Stimulated activated CD8-positive, alpha-beta memory T cell treated with anti-CD3 and anti-CD28 coated beads, Interleukin-15, amount 100 ng/mL, for 48 hours (primary cell): Measurements from ENCODE around the gene RADX.
"Not testable (repeated sequence)": the region's sequence is repeated elsewhere in the genome, so short reads cannot be mapped to it uniquely, and the experiment has no call there.

Experiments used
- DNase-seq, 2 donors: peaks; one replicate each; pipeline ENCODE4 v3.0.0-alpha.2; 2020; ENCODE audit warnings: low read depth in 2 of 2

Gene RADX, protein sequence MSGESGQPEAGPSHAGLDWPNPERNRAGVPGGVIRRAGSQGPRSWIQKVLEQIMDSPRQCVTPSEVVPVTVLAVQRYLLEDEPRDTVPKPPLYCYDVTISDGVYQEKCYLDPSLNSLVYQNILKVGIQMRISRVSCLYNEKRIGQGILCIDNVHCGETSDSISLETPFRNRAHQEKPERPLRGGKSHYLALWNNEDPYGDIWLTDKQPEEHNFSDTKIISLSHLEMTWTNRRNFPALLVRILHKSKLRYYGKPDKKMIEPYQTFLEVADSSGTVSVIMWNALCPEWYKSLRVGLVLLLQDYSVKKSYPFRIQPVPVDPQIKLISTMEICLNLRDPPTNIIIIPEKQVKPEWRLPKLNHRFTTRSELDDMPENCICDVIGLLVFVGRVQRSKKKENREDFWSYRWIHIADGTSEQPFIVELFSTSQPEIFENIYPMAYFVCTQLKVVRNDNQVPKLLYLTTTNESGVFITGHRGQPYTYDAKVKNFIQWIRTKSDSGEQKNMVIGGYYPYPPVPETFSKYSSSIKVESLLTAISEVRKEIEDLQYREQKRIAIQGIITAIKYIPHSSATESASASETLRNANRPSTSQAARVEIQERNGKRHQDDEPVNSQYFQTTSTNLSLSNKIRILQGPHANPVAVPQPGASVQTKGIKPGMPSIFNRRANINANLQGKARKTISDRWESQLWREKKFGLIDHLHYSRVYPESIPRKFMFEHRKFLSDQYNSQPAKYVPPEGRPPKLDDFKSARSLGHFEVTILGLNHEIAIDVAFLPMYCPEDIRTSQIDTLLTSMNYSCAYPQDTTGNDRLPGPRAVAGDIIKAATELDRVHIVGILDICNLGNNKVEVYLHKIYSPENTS

DNA sequence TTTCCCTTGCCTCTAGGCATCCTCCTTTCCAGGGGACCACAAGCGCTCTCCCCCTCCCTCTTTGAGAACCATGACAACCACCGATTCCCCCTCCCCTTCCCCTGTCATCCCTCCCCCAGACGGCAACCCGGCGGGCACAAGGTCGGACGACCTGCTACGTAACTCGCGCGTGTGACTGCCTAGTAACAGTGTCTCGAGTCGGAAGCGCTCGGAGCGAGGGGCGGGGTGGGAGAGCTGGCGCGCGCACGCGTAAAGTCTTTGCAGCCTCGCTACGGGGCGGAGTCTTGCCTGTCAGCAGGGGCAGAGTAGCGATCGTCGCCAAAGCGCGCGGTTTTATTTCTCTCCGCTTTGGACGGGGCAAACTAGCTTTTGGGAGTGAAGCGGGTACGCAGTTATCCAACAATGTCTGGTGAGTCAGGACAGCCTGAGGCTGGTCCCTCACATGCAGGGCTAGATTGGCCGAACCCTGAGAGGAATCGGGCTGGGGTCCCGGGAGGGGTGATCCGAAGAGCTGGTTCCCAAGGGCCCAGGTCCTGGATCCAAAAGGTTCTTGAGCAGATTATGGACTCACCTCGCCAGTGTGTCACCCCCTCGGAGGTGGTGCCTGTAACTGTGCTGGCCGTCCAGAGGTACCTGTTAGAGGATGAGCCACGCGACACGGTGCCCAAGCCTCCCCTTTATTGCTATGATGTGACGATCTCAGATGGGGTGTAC, at the start of gene RADX:
Gene RADX (plus strand): TSS at position 300 of the 714 bp plus-strand sequence. CDS start 103 bp downstream, at position 403.
- DNase-seq, result peak; percentile 70 to 79

DNA sequence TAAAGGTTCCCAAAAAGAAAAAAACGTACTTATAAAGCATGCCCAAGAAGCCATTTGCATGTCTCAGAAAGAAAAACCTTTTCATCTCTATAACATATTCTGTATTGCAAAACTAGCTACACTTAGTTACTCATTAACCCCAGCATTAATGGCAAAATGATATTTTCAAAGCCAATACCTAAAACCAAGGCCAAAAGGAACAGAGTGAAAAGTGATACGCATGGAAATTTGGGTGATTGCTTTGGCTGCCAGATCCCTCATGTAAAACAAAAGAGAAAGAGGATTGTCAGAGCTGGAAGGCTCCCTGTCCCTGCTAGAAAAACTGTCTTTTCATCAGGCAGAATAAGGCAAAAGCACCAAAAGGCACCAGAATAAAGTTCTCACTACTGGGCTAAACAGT, 46.8 kb upstream of the RADX start:
- DNase-seq, result no peak

DNA sequence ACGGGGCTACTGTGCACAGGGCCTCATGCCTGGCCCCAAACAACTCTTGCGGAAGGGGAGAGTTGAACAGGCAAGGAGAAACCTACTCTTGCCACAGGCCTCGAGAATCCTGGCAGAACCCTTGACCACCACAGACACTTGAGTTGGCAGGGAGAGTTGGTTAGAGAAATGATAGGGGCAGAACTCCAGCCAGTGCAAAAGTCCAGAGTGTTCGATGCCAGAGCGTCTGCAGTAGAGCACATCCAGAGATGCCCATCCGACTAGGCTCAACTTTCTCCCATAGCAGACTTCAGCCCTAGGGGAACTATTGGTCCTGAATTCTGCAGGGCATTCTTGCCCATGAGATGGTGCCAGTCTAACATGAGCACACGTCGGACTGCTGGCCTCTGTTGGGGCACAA, 45.4 kb upstream of the RADX start:
- no peak for DNase-seq

DNA sequence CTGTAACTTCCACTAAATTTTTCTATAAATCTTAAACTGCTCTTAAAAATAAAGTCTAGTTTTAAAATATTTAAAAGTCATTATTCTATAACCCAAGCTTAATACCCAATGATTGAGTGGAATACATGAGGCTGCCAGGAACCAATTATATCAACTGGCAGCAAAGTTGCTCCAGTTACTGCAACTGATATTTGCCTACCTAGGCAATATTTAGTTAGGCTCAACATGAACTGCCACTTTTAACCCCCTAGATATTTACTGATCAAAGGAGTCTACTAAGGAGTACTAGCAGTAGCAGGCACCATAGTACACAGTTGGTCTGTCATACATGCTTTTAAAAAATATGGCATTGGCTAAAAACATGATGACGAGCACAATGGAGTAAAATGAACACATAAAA, 29.9 kb upstream of the RADX start:
- DNase-seq, result no peak

DNA sequence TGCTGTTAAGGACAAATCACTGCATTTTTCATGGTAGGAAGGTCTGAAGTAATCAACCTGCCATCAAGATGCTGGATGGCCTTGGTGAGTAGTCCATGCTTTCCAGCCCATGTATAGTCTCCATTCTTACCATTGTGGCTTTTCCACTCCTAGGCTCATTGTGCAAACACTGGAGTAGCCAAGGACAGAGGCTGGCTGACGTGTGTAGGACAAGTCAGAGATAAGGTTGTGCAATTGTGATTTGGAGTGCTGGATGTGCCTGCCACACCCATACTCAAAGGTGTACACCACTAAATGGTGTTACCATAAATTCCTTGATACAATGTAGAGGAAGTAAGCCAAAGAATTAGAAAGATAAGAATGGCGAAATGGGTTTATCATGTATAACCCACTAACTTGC, 26.3 kb upstream of the RADX start:
- no peak for DNase-seq

DNA sequence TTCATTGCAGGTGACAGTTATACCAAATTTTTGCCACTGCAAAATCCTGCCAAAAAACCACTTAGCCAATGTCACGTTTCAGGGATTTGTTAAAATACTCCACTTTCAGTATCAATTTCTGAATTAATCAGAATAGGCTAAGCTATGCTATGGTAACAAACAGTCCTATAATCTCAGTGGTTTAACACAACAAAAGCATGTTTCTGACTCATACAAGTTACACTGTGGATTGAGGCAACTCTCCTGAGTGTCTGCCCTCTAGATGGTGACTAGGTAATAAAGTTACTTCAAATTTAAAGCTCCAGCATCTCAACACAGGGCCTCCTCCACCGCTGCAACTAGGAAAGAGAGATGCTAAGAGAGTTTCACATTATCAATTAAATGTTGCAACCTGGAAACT, 23.0 kb upstream of the RADX start:
- no peak for DNase-seq

DNA sequence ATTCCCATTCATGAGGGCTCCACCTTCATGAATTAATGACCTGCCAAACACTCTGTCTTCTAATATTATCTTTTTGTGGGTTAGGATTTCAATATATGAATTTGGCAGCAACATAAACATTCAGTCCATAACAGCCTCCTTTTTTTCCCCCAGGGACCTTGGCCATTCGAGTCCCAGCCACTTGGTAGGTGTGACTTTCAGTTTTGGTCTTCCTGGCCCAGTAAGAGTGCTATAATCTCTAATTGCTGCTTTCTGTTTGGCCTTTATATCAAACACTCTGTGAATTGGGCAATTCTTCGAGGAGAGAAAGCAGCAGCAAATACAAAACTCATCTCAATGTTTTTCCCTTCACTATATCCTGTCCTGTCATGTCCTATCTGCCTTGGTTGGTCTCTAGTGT, 12.4 kb upstream of the RADX start:
- DNase-seq, result no peak

DNA sequence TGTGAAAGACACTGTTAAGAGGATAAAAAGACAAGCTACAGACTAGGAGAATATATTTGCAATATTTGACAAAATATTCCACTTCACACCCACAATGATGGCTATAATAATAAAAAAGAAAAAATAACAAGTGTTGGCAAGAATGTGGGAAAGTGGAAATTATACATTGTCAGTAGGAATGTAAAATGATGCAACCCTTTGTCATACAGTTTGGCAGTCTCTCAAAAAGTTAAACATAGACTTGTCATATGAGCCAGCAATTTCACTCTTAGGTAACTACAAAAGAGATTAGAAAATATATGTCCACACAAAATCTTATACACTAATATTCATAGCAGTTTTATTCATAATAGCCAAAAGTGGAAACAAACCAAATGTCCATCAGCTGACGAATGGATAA, 5.2 kb upstream of the RADX start:
- DNase-seq, result no peak

DNA sequence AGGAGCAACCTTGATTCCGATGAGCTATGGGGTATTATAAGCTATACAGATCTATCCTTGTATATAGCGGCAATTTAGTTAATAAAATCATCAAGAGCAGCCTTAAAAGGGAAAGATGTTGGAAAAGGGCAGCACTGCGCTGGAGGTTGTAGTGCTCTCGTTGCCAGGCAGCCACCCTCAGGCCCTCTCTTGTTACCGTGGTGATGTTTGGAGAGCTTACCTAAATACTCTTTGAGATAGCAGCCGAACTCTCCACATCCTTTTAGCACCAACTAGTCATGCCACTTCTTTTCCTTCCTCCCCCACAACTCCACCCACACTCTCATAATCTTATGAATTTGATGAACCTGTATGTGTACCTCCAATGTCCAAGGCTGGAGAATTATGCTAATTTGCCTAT, 3.8 kb upstream of the RADX start:
- DNase-seq, result no peak

DNA sequence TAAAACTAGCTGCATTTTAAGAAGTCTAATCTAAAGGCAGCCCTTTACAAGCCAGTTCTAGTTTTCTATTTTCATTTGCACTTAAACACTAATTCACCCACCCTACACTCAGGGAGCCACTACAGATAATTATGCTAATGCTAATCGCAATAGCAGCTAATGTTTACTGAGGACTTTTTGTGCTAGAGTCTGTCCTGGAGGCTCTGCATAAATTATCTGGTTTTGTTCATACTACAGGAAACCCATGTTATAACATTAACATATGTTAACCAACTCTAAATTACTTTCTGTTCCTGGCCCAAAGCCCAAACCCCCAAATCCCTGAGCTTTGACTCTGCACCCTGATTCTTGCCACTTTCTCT, 480 bp upstream of the RADX start:
- no peak for DNase-seq

DNA sequence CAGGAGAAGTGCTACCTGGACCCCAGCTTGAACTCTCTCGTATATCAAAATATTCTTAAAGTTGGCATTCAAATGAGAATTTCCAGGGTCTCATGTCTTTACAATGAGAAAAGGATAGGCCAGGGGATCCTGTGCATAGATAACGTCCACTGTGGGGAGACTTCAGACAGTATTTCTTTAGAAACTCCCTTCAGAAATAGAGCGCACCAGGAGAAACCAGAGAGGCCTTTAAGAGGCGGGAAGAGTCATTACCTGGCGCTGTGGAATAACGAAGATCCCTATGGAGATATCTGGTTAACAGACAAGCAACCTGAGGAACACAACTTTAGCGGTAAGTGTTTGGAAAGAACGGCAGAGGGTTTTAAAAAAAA, 600 bp downstream of the RADX start:
- DNase-seq, result no peak

DNA sequence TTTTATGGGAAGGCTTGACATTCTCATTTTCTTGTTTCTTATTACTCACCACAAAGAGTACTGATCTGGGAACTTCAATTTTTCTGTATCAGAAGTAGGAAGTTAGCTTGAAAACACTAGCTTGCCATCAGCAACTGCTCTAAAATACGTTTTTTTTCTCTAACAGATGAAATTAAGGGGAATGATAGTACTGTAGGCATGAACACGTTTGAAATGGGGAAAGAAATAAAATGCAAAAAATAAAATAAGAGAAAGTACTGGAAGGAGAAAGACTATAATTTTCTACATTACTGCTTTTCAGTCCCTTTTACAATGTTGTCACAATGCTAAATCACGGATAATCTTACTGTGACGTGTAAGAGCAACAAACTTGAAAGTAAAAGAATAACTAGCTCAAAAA, 1.5 kb downstream of the RADX start:
- DNase-seq, result no peak

DNA sequence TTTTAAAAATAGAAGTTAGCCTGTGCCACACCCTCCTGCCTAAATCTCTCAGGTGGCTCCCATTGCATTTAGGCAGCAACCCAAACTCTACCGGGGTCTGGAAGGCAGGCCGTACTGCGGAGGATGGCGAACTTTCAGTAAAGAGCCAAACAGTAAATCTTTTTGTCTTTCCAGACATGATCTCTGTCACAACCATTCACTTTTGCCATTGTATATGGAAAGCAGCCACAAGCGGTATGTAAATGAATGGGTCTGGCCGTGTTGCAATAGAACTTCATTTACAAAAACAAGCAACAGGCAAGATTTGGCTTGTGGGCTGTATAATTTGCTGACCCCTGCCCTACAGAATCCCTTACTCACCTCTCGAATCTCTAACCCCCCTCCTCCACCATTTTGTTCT, 3.3 kb downstream of the RADX start:
- no peak for DNase-seq

DNA sequence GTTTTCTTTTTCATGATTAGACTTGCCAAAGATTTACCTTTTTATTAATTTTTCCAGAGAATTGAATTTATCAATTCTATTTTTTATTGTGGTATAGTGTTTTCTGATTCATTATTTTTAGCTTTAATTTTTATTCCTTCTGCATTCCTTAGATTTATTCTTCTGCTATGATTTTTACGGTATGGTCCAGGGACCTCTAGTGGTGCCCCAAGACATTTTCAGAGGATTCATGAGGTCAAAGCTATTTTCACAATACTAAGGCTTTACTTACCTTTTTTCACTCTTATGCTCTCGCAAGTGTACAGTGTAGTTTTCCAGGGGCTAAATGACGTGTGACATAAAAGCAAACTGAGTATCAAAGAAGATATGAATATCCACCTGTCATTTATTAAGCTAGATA, 8.0 kb downstream of the RADX start:
- DNase-seq, result no peak

DNA sequence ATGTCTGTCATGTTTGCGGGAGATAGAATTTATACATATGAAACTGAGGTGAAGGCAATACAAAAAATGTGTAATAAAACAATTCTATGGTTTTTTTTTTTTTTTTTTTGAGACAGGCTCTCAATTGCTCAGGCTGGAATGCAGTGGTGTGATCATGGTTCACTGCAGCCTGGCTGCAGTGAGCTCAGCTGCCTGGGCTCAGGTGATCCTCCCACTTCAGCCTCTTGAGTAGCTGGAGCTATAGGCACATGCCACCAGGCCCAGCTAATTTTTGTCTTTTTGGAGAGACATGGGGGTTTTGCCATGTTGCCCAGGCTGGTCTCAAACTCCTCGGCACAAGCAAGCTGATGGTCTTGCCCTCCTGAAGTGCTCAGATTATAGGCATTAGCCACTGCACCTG, 10.1 kb downstream of the RADX start:
- no peak for DNase-seq

DNA sequence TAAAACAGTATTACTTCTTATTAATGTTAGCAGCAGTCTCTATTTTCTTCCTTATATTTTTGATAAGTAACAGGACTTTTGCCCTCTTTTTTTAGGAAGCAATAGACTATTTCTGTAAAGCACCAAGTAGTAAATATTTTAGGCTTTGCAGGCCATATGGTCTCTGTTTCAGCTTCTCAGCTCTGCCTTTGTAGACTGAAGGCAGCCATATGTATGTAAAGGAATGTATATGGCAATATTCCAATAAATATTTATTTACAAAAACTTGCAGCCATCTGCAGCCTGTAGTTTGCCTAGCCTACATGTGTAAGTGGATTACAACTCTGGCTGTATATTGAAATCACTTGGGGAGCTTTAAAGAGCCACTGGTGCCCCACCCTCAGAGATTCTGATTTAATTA, 15.0 kb downstream of the RADX start:
- no peak for DNase-seq

DNA sequence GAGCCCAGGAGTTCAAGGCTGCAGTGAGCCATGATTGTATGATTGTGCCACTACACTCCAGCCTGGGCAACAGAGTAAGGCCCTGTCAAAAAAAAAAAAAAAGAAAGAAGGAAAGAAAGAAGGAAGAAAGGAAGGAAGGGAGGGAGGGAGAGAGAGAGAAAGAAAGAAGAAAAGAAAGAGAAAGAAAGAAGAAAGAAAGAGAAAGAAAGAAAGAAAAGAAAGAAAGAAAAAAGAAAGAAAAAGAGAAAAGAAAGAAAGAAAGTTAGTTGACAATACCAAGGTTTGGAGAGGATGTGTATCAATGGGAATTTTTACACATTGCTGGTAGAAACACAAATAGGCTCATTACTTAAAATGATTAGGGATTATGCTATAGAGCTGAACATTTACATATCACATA, 19.8 kb downstream of the RADX start:
- no peak for DNase-seq

DNA sequence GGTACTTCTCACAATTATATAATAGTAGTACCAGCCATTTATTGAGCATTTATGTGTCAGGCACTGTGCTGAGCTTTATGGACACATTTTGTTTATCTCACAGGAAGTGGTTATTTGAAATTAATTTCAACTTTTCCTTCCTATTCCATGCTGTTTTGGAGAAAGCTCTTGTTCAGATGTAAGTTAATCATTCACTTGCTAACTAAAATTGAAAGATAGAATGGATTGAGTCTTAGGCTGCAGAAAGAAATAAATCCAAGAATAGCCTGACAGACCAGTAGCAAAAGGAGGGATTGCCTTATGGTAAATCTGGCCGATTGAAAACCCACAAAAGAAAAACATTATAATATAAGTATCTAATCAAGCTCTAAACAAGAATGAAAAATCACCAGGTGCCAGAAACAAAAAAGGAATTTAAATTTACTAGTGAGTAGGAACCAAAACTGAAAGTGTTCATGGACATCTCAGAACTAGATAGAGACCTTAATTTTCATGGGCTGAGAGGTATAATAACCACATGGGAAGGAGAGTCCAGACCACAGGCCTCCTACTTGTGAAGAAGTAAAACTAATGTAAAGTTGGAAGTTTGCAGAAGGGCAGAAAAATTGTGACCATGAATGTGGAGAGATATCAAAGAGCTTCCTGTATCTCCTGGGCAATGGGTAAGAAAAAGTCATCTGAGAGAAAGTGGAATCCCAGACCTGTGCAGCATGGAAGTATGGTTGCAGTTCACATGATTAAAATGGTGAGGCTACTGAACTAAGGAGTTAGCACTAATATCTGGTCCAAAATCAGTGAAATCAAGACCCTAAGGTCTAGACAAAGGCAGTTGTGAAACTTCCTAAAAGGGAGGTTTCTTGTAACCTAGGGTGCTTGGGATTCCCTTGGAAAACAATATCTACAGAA, 38.0 kb downstream of the RADX start:
- DNase-seq, result no peak

DNA sequence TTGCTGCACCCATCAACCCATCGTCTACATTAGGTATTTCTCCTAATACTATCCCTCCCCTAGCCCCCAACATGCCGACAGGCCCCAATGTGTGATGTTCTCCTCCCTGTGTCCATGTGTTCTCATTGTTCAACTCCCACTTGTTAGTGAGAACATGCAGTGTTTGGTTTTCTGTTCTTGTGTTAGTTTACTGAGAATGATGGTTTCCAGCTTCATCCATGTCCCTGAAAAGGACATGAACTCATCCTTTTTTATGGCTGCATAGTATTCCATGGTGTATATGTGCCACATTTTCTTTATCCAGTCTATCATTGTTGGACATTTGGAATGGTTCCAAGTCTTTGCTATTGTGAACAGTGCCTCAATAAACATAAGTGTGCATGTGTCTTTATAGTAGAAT, 41.8 kb downstream of the RADX start:
- not testable (repeated sequence) for DNase-seq

DNA sequence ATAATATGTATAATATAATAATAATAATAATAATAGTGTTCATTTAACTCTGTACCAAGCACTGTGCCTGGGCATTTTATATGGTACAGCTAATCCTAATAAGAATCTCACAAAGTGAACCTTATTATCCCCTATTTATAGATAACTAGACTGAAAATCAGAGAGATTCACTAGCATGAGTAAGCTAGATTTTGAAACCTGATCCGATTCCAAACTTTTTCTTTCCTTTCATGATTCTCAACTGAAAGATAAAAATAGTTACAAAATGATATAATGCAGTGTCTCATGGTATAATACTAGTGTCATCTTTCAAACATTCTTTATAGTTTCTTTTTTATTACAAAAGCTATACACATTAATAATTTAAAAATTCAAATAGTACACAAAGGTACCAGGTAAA, 58.9 kb downstream of the RADX start:
- DNase-seq, result no peak

DNA sequence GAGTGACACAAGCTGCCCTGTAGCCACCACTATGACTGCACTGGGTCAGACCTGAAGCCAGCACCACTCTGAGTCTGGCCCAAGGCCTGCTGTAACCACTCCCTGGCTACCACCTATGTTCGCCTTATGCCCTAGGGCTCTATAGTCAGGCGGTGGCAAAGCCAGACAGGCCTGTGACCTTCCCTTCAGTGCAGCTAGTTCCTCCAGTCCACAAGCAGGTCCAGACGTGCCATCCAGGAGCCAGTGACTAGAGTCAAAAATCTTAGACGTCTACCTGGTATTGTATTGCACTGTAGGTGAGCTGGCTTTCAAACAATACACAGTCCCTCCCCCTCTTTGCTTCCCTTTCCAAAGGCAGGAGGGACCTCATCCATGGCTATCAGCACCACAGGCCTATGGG, 60.7 kb downstream of the RADX start:
- DNase-seq, result no peak

DNA sequence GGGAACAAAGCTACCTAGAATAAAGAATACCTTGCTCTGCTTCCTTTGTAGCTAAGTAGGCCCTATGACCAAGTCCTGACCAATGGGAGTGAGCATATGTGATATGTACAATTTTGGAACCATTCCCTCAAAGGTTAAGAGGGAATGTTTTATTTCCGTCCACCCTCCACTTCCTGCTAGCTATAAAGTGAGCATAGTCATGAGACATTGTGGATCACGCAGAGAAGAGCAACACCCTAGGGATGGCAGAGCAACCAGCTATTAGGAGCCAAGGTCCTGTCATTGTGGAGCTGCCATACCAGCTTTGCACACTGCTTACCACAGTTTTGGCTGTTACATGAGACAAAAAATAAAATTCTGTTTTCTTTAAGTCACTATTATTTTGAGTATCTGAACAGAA, 68.9 kb downstream of the RADX start:
- no peak for DNase-seq
